ENCODE results near the gene TMEM203.

Gene TMEM203

GRCh38 chr9:137164370-137165249 lies 40.8 kb downstream of the TMEM203 start:
- DNase-seq (ENCODE audit: low spot score): no peak

- no peak for DNase-seq (ENCODE audit: low spot score)
Measured at GRCh38 chr9:137163805-137164204, 41.6 kb downstream of the TMEM203 start.

DNA sequence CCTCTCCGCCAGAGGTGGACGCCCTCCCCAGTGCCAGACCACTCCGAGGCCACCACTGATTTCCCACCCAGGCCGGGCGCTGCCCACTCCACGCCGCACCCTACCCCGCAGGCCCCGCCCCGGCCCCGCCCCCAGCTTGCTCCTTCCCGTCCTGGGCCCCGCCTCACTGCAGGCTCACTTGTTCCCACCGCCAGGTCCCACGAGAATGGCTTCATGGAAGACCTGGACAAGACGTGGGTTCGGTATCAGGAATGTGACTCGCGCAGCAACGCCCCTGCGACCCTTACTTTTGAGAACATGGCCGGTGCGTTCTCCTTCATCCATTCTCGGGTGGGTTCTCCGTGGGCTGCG lies 42.1 kb downstream of the TMEM203 start:
- no peak for DNase-seq (ENCODE audit: low spot score)

- no peak for DNase-seq (ENCODE audit: low spot score)
Measured at GRCh38 chr9:137162505-137163364, 42.7 kb downstream of the TMEM203 start.

DNA sequence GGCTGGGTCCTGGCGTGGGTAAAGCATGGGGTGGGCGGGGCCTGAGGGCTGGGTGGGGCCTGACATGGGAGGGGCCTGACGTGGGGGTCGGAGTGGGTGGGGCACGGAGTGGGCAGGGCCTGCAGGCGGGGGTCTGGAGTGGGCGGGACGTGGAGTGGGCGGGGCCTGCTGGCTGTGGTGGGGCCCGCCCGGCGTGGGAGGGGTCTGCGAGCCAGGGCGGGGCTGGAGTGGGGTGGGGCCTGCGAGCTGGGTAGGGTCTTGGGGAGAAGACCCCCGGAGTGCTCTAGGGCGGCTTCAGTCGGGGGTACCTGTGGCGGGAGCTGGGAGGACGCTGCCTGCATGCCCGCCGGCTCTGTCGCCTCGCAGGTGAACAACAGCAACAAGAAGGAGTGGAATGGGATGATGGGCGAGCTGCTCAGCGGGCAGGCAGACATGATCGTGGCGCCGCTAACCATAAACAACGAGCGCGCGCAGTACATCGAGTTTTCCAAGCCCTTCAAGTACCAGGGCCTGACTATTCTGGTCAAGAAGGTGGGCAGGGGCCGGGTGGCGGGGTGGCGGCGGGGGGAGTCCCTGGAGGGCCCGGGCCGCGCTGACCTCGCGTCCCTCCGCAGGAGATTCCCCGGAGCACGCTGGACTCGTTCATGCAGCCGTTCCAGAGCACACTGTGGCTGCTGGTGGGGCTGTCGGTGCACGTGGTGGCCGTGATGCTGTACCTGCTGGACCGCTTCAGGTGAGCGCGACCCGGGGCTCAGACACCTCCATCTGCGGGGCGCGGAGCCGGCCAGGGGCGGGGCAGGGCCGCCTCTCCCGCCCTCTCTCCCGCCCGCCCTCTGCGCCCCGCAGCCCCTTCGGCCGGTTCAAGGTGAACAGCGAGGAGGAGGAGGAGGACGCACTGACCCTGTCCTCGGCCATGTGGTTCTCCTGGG lies 43.6 kb downstream of the TMEM203 start:
- no peak for DNase-seq (ENCODE audit: low spot score)

GRCh38 chr9:137160716-137161557 lies 44.5 kb downstream of the TMEM203 start:
- no peak for DNase-seq (ENCODE audit: low spot score)

- no peak for DNase-seq (ENCODE audit: low spot score)
Measured at GRCh38 chr9:137160054-137160425, 45.4 kb downstream of the TMEM203 start.

DNA sequence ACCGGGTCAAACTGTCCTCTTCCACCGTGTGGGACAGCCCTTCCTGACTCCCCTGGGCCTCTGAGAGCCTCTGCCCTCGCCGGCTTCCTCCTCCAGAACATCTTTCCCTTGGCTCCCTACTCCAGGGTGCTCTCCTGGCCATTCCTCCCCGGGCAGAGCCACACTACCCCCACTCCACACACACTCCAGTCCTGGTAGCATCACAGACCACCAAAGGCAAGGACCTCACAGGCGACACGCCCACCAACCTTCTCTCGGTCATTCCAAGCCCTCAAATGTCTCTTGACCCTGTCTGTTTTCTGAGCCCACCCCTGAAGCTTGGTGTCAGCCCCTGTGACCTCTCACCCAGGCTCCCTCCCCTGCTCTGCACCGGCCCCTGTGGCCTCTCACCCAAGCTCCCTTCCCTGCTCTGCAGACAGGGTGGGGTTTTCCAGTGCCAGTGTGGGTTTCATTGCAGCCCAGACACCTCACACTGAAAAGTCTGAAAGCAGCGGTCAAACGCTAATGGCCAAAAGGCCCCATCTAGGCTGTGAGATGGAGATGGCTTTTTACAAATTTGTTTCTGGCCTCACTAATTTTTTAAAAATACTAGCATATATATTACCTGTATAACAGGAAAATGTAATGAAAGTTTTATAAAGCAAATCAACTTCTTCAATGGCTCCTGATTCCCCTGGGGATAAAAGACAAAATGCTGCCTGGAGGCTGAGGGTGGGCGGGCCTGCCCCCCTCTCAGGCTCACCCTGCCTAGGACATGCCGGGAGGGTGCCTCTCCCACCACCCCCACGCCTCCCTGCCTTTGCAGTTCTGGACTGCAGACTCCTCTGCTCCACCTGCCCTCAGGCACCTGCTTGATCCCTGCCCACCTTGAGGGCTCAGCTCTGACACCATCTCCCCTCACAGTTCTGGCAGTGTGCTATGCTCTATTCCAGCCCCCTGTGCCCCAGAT lies 46.1 kb downstream of the TMEM203 start:
- no peak for DNase-seq (ENCODE audit: low spot score)

DNA sequence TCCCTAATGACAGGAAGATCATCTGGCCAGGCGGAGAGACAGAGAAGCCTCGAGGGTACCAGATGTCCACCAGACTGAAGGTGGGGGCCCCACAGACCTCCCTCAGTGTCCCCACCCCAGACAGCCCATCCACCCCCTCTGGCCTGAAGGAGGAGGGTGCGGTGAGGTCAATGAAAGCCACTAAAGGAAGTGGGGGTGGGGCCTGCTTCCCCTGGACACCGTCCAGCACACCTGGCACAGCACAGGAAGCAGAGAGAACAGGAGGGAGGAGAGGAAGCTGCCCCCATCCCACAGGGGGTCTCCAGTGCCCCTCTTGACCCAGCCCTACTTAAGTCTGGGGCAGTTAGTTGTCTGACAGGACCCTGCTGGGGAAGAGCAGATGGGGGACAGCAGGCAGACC lies 46.8 kb downstream of the TMEM203 start:
- DNase-seq (ENCODE audit: low spot score): no peak

- no peak for DNase-seq (ENCODE audit: low spot score)
Measured at GRCh38 chr9:137157618-137158415, 47.6 kb downstream of the TMEM203 start.

GRCh38 chr9:137156567-137157375 lies 48.7 kb downstream of the TMEM203 start:
- DNase-seq (ENCODE audit: low spot score): peak; percentile 32
